Measurements from ENCODE around the gene REEP6. TPM values are rescaled to one million over a fixed set of nuclear protein-coding genes. Genes with fewer than 3 reads are reported as not detected.
A peak's percentile ranks its signal among the peaks of the same experiment; 100 is the strongest.

The REEP6 gene
- total and polyA plus RNA-seq, 4 donors: 0.71 to 16.5 (median 1.9) TPM

GRCh38 chr19:1486720-1487575 is 4.0 kb upstream of the REEP6 start:
- WGBS, 2 donors: 91 to 94% methylated on average over 34 to 56 of the region's 56 CpGs
- no peaks in the 10 kb centered on the region for H3K36me3 ChIP-seq (ENCODE audit: control insufficient read depth in 1 of 2, insufficient read depth in 2 of 2, low read length in 1 of 2)

DNA sequence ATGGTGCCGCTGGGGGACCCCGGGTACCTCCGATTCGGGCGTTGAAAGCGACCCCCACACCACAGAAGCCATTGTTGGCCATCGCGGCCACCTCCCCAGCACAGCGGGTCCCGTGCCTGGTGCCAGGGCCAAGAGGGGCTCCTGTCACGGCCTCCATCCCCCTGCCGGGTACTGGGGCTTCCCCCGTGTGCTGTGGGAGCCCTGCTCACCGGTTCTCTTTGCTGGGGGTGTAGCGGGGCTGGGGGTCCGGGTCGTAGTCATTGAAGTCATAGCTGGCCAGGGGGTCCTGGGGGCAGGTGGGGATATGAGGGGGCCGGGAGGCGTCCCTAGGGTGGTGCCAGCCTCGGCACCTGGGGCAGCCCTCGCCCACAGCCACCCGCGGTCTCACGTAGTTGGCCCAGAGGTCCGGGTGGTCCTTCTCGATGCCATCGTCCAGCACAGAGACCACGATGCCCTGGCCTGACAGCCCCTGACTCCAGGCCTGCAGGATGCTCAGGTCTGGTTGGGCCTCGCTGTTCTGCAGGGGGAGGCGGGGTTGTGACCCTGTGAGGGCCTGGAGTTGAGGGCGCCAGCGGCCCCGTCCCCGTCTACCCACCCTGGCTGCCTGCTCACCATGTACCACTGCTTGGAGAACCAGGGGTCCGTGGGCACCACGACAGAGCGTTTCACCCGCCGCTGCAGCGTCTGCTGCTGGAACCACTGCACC is 3.3 kb upstream of the REEP6 start:
- Histone ChIP-seq H3K27me3 (ENCODE audit: control insufficient read depth in 1 of 2, insufficient read depth in 2 of 2, low read length in 1 of 2) (no peaks in the 10 kb centered on the region), H3K4me3 (ENCODE audit: low read length in 2 of 2) (no peak overlapping the region), H3K4me1 (ENCODE audit: control insufficient read depth in 1 of 2, insufficient read depth in 2 of 2, low read length in 2 of 2) (no peaks in the 10 kb centered on the region), H3K27ac (ENCODE audit: low read depth in 1 of 2, low read length in 2 of 2) (no peak overlapping the region), H3K9me3 (ENCODE audit: control insufficient read depth, low read length) (no peaks in the 10 kb centered on the region), H3K36me3 (ENCODE audit: control insufficient read depth in 1 of 2, insufficient read depth in 2 of 2, low read length in 1 of 2) (no peaks in the 10 kb centered on the region)
- ATAC-seq (ENCODE audit: low FRiP score) (no peak), DNase-seq (no peak)
- intact Hi-C loops (cut with DNase I): no loop called here
- WGBS, 2 donors: 92 to 93% methylated on average over 40 of the region's 40 CpGs

More at GRCh38 chr19:1486720-1487575, 4.0 kb upstream of the REEP6 start:
- Histone ChIP-seq H3K9me3 (ENCODE audit: control insufficient read depth, low read length) (no peaks in the 10 kb centered on the region), H3K27me3 (ENCODE audit: control insufficient read depth in 1 of 2, insufficient read depth in 2 of 2, low read length in 1 of 2) (no peaks in the 10 kb centered on the region), H3K27ac (ENCODE audit: low read depth in 1 of 2, low read length in 2 of 2) (no peak overlapping the region), H3K4me3 (ENCODE audit: low read length in 2 of 2) (no peak overlapping the region), H3K4me1 (ENCODE audit: control insufficient read depth in 1 of 2, insufficient read depth in 2 of 2, low read length in 2 of 2) (no peaks in the 10 kb centered on the region)
- ATAC-seq (ENCODE audit: low FRiP score) (no peak), DNase-seq (no peak)
- intact Hi-C loops (cut with DNase I): no loop called here

- no peak for ATAC-seq (ENCODE audit: low FRiP score)
- H3K27ac ChIP-seq (ENCODE audit: low read depth in 1 of 2, low read length in 2 of 2): no peak overlapping the region
- H3K9me3 ChIP-seq (ENCODE audit: control insufficient read depth, low read length): no peaks in the 10 kb centered on the region
- H3K36me3 ChIP-seq (ENCODE audit: control insufficient read depth in 1 of 2, insufficient read depth in 2 of 2, low read length in 1 of 2): no peaks in the 10 kb centered on the region
- no peak overlapping the region for H3K4me3 ChIP-seq (ENCODE audit: low read length in 2 of 2)
- no peaks in the 10 kb centered on the region for H3K4me1 ChIP-seq (ENCODE audit: control insufficient read depth in 1 of 2, insufficient read depth in 2 of 2, low read length in 2 of 2)
- no peak for DNase-seq
- intact Hi-C loops (cut with DNase I): no loop called here
- H3K27me3 ChIP-seq (ENCODE audit: control insufficient read depth in 1 of 2, insufficient read depth in 2 of 2, low read length in 1 of 2): no peaks in the 10 kb centered on the region
- 90 to 94% methylated on average over 10 to 11 of the region's 11 CpGs for WGBS, 2 donors
Measured at GRCh38 chr19:1488282-1488601, 2.7 kb upstream of the REEP6 start.

GRCh38 chr19:1489463-1490310 is 1.3 kb upstream of the REEP6 start:
- H3K4me1 ChIP-seq (ENCODE audit: control insufficient read depth in 1 of 2, insufficient read depth in 2 of 2, low read length in 2 of 2): no peaks in the 10 kb centered on the region
- H3K36me3 ChIP-seq (ENCODE audit: control insufficient read depth in 1 of 2, insufficient read depth in 2 of 2, low read length in 1 of 2): no peaks in the 10 kb centered on the region
- peak overlapping the region; percentile 4 to 54 for H3K4me3 ChIP-seq (ENCODE audit: low read length in 2 of 2)
- DNase-seq: peak in 1 of 2 donors; percentile 75
- intact Hi-C loops (cut with DNase I): loop anchor here in 1 of 2 donors (1.0 to 2.0 kb wide), 2 partner anchors 10 to 51 kb away; partner anchors contain the start of genes C19orf25 and RPS15
- H3K27me3 ChIP-seq (ENCODE audit: control insufficient read depth in 1 of 2, insufficient read depth in 2 of 2, low read length in 1 of 2): no peaks in the 10 kb centered on the region
- H3K9me3 ChIP-seq (ENCODE audit: control insufficient read depth, low read length): no peaks in the 10 kb centered on the region
- 27 to 32% methylated on average over 37 of the region's 37 CpGs for WGBS, 2 donors
- no peak overlapping the region for H3K27ac ChIP-seq (ENCODE audit: low read depth in 1 of 2, low read length in 2 of 2)
- no peak for ATAC-seq (ENCODE audit: low FRiP score)

GRCh38 chr19:1490311-1491113 is 469 bp upstream of the REEP6 start, which contains the start of gene PCSK4:
Gene PCSK4 (minus strand): TSS chr19:1490350. CDS start chr19:1490346, 4 bp downstream.
- DNase-seq: peak; percentile 99
- Histone ChIP-seq H3K27me3 (ENCODE audit: control insufficient read depth in 1 of 2, insufficient read depth in 2 of 2, low read length in 1 of 2) (no peaks in the 10 kb centered on the region), H3K4me1 (ENCODE audit: control insufficient read depth in 1 of 2, insufficient read depth in 2 of 2, low read length in 2 of 2) (no peaks in the 10 kb centered on the region), H3K9me3 (ENCODE audit: control insufficient read depth, low read length) (no peaks in the 10 kb centered on the region), H3K27ac (ENCODE audit: low read depth in 1 of 2, low read length in 2 of 2) (no peak within 1 kb of the TSS), H3K36me3 (ENCODE audit: control insufficient read depth in 1 of 2, insufficient read depth in 2 of 2, low read length in 1 of 2) (no peaks in the 10 kb centered on the region), H3K4me3 (ENCODE audit: low read length in 2 of 2) (peak within 1 kb of the TSS; percentile 18 to 54)
- 0 to 1% methylated on average over 43 to 74 of the region's 74 CpGs for WGBS, 2 donors
- peak; percentile 96 for ATAC-seq (ENCODE audit: low FRiP score)
- intact Hi-C loops (cut with DNase I): loop anchor here in 1 of 2 donors (1.0 to 2.0 kb wide), 2 partner anchors 11 to 52 kb away; partner anchors contain the start of genes C19orf25 and RPS15

DNA sequence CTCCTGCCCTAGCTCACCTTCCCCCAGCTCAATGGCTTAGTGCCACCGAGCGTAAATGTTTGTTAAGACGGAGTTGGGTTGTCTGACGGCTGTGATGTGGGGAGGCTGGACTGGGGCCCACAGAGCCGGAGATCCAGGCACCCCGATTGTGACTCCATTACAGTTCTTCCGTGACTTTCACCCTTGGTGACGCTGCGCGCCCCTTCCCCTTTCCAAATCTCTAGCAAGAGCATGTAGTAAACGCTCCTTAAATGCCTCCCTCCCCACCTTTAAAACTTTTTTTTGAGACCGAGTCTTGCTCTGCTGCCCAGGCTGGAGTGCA is 829 bp downstream of the REEP6 start:
- H3K4me3 ChIP-seq (ENCODE audit: low read length in 2 of 2): no peak overlapping the region
- ATAC-seq (ENCODE audit: low FRiP score) (no peak), DNase-seq (no peak)
- no peaks in the 10 kb centered on the region for H3K9me3 ChIP-seq (ENCODE audit: control insufficient read depth, low read length)
- no peaks in the 10 kb centered on the region for H3K4me1 ChIP-seq (ENCODE audit: control insufficient read depth in 1 of 2, insufficient read depth in 2 of 2, low read length in 2 of 2)
- no peak overlapping the region for H3K27ac ChIP-seq (ENCODE audit: low read depth in 1 of 2, low read length in 2 of 2)
- no peaks in the 10 kb centered on the region for H3K36me3 ChIP-seq (ENCODE audit: control insufficient read depth in 1 of 2, insufficient read depth in 2 of 2, low read length in 1 of 2)
- 55 to 58% methylated on average over 12 of the region's 12 CpGs for WGBS, 2 donors
- intact Hi-C loops (cut with DNase I): loop anchor here in 1 of 2 donors (2.0 kb wide), 1 partner anchor 53 kb away; the partner anchor contains the start of gene RPS15
- no peaks in the 10 kb centered on the region for H3K27me3 ChIP-seq (ENCODE audit: control insufficient read depth in 1 of 2, insufficient read depth in 2 of 2, low read length in 1 of 2)

- Histone ChIP-seq H3K27me3 (ENCODE audit: control insufficient read depth in 1 of 2, insufficient read depth in 2 of 2, low read length in 1 of 2) (no peaks in the 10 kb centered on the region), H3K9me3 (ENCODE audit: control insufficient read depth, low read length) (no peaks in the 10 kb centered on the region), H3K4me3 (ENCODE audit: low read length in 2 of 2) (no peak overlapping the region), H3K36me3 (ENCODE audit: control insufficient read depth in 1 of 2, insufficient read depth in 2 of 2, low read length in 1 of 2) (no peaks in the 10 kb centered on the region), H3K27ac (ENCODE audit: low read depth in 1 of 2, low read length in 2 of 2) (no peak overlapping the region), H3K4me1 (ENCODE audit: control insufficient read depth in 1 of 2, insufficient read depth in 2 of 2, low read length in 2 of 2) (no peaks in the 10 kb centered on the region)
- 76 to 81% methylated on average over 10 of the region's 10 CpGs for WGBS, 2 donors
- DNase-seq (no peak), ATAC-seq (ENCODE audit: low FRiP score) (no peak)
- intact Hi-C loops (cut with DNase I): no loop called here
Measured at GRCh38 chr19:1492474-1493006, 1.6 kb downstream of the REEP6 start.

Data from aorta (tissue), 5 donors.